ENCODE data around the gene SELPLG. TPM values are rescaled to one million over a fixed set of nuclear protein-coding genes. Genes with fewer than 3 reads are reported as not detected.

The SELPLG gene, protein sequence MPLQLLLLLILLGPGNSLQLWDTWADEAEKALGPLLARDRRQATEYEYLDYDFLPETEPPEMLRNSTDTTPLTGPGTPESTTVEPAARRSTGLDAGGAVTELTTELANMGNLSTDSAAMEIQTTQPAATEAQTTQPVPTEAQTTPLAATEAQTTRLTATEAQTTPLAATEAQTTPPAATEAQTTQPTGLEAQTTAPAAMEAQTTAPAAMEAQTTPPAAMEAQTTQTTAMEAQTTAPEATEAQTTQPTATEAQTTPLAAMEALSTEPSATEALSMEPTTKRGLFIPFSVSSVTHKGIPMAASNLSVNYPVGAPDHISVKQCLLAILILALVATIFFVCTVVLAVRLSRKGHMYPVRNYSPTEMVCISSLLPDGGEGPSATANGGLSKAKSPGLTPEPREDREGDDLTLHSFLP
- 10 to 100 TPM; 26.8 to 28.8 TPM for total RNA-seq

- ChIA-PET POLR2A (interaction anchor here (0.6 to 6.0 kb wide), 6 partner anchors 13 to 199 kb away, joined by 3 to 65 read pairs (median 8); partner anchors contain the start of genes ISCU and SART3), CTCF (interaction anchor here (0.9 to 8.0 kb wide), 8 partner anchors 15 to 170 kb away, joined by 3 to 81 read pairs (median 6); partner anchors contain the start of genes ISCU and SART3)
Observed at GRCh38 chr12:108633534-108634248, at the start of gene SELPLG. SELPLG (minus strand) TSS chr12:108633894; CDS start chr12:108624307, 9,587 bp downstream.

DNA sequence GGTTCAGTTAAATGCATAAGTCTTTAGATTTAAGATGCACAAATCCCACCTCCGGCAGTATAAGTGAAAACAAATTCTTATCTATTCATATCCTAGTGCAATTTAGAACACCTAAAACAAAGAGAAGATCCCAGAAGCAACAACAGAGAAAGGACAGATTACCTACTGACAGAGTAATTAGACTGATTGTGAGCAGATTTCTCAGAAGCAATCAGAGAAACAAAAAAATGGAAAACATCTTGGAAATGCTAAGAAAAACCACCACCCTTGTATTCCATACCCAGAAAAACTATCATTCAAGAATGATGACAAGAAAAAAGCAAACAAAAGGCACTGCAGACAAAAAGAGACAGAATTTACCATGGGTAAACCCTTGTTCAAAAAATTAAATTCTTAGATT lies 47.6 kb upstream of the SELPLG start:
- POLR2A ChIA-PET, result no interaction called here
- CTCF ChIA-PET, result no interaction called here

DNA sequence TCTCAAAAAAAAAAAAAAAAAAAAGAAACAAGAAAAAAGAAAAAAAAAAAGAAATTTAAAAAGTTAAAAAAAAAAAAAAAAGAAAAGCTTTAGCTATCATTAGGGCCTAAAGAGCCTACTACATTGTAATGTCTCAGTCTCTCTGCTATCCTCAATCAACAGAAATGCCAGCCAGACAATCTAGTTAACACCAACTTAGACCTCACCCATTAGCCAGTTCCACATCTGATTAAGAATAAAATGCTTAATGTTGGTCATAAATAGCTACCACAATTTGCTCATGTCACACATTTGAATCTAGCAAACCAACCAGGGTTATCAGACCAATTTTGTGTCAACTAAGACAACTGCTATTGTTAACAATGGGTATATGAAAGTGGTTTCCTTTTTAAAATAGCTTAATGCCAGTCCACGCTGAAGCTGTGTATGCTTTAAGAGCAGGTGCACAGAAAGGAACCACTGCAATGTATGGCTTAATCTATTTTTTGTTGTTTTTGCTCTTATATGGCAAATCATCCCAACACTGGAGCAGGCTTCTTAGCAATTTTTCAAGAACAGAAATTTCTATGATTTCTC lies 45.5 kb upstream of the SELPLG start:
- POLR2A ChIA-PET, result interaction anchor here (0.7 kb wide), 1 partner anchor 129 kb away, joined by 5 read pairs; no protein-coding TSS in a partner anchor
- CTCF ChIA-PET, result no interaction called here

DNA sequence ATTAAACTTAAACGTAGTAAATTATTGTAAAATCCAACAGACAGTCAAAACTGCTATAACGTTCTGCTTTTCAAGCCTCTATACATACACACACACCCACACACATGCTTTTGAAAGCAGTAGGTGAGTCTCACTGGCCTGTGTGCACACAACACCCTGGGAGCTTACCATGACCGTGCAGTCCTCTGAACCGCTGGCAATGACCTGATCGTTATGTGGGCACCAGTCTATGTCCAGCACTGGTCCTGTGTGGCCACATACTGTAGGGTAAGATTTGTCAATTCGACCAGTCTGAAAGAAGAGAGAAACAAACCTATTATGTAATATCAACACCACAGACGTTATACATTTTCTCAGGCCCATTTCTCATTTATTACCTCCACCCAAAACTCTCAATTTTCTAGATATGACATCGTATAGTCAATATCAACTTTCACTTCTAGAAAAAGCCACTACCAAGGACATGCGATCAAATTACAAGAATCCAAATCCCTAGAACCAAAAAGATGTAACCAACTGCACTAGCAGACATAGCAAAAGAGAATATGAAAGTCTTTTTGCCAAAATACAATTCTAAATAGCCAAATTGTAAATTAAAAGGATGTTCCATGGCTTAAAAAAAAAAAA lies 44.5 kb upstream of the SELPLG start:
- ChIA-PET POLR2A (no interaction called here), CTCF (no interaction called here)

GRCh38 chr12:108677381-108677780 lies 43.7 kb upstream of the SELPLG start:
- ChIA-PET CTCF (no interaction called here), POLR2A (no interaction called here)

DNA sequence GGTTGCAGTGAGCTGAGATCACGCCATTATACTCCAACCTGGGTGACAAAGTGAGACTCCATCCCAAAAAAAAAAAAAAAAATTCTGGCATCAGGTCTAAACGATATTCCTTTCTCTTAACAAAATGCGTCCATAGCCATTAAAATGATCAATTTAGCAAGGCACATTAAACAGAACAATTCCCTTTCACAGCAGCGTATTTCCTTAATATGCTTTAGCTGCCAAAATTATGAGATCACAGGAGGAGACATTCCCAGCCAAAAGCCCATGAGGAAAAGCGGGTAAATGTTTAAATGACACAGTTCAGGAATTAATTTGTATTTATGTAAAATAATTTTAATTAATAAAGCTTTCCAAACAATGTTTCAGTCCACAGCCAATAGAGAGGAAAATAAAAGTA lies 43.0 kb upstream of the SELPLG start:
- ChIA-PET POLR2A (no interaction called here), CTCF (no interaction called here)

DNA sequence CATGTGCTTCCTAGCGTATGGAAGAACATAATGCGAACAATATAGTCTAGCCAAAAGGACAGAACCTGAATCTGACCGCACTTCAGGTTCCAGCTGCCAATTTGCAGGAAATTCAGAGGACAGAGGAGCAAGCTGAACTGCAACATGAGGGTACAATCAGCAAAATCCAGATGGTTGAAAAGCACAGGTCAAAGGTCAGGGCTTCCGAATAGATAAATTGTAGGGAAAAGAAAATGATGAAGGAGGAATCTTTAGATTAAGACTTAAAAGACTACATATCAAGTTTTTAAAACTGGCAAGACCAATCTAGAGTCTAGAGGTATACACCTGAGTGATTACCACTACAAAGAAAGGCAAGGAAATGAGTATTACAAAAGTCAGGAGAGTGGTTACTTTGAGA lies 42.1 kb upstream of the SELPLG start:
- ChIA-PET POLR2A (no interaction called here), CTCF (interaction anchor here (1.1 kb wide), 1 partner anchor 9 kb away, joined by 3 read pairs; no protein-coding TSS in a partner anchor)

GRCh38 chr12:108672054-108672453 lies 38.4 kb upstream of the SELPLG start:
- ChIA-PET POLR2A (no interaction called here), CTCF (no interaction called here)

DNA sequence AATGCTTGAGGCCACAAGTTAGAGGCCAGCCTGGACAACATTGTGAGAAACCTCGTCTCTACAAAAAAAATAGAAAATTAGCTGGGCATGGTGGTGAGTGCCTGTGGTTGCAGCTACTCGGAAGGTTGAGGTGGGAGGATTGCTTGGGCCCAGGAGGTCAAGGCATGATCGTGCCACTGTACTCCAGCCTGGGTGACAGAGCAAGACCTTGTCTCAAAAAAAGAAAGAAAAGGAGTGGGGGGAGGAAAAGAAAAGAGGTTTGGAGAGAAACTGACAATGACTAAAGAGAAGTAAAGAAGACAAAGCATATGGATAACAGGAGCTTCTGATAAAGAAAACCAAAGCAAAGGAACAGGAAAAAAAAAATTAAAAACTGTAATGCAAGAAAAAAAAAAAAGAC lies 37.4 kb upstream of the SELPLG start:
- ChIA-PET CTCF (no interaction called here), POLR2A (no interaction called here)

DNA sequence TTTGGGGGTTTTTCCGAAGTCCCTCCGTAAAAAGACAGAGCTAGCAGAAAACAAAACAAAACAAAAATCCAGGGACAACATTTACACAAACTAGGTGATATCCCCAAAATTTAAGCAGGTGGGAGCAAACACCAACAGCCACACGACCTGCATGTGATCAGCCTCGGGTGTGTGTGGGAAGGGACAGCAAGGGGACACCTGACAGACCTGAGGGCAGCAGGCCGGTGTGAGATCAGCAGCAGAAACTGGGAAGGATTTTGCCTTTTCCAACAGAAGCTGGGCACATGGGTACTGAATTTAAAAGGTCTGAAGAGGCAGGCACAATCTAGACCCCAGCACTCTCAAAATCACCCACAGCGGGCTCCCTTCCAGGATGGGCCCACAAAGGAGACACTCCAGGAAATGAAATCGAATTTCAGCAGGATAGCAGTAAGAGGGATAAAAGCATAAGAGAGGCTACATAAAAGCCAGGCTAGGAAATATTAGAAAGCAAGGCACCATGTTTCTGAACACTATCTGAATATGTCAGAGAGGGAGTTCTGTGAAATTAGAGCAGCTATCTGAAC lies 36.5 kb upstream of the SELPLG start:
- POLR2A ChIA-PET, result no interaction called here
- CTCF ChIA-PET, result interaction anchor here (0.7 to 1.4 kb wide), 2 partner anchors 133 to 408 kb away, joined by 3 to 4 read pairs; no protein-coding TSS in a partner anchor

GRCh38 chr12:108668542-108668941 lies 34.8 kb upstream of the SELPLG start:
- ChIA-PET CTCF (interaction anchor here (1.2 kb wide), 1 partner anchor 135 kb away, joined by 9 read pairs; no protein-coding TSS in a partner anchor), POLR2A (no interaction called here)

DNA sequence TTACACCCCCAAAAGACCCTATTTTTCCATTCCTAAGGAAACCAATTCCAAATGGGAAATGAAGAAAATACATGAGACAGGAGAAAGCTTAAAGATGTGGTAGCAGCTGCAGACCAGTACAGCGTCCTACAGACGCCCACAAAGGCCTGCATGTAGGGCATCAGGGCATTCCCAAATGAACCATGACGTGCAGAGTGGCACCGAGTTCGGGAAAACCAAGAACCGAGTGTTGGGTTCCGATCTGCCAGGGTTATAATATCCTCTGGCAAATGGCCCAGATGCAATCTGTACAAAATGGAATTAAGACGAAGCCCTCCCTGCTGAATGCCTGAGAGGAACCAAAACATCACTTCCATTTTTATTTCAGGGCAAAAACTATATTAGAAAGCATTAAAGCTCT lies 34.4 kb upstream of the SELPLG start:
- ChIA-PET POLR2A (no interaction called here), CTCF (interaction anchor here (1.2 kb wide), 1 partner anchor 136 kb away, joined by 9 read pairs; no protein-coding TSS in a partner anchor)

DNA sequence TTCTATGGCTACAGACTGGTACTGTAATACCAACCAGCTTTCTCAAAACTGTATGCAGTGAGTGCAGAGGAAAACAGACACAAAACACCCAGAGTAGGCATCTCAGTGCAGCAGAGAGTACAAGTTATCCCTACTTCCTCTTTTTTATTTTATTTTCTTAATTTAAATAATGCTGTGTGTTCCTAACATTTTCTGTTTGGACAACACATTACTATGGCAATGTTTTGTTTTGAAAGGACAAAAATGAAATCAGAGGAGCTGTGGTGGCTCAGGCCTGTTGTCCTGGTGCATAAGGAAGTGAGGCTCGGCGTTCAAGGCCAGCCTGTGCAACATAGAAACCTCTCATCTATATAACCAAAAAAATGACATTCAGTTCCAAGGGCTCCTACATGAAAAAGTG lies 33.7 kb upstream of the SELPLG start:
- ChIA-PET CTCF (interaction anchor here (1.0 to 5.2 kb wide), 2 partner anchors 63 to 136 kb away, joined by 6 to 59 read pairs; no protein-coding TSS in a partner anchor), POLR2A (no interaction called here)

DNA sequence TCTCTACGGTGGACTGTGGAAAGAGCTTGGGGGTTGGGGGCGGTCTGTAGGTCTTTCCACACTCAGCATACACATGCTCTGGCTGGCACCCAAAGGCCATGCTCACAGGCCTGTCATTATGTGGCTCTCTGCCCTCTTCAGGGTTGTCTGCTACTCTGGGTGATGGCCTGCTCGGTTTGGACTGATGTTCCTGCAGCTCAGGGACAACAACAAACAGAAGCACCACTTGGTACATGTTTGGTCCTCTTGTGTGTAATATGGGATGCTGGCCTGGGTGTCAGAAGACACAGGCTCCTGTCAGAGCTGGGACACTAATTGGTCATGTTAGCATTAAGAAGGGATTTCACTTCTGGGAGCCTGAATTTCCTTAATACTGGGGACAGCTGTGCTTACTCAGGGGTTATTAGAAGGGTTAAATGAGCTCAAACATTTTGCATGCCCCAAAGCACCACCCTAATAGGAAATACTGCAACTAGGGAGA lies 32.7 kb upstream of the SELPLG start:
- ChIA-PET CTCF (interaction anchor here (0.6 to 5.2 kb wide), 4 partner anchors 9 to 137 kb away, joined by 3 to 59 read pairs (median 4); no protein-coding TSS in a partner anchor), POLR2A (no interaction called here)

DNA sequence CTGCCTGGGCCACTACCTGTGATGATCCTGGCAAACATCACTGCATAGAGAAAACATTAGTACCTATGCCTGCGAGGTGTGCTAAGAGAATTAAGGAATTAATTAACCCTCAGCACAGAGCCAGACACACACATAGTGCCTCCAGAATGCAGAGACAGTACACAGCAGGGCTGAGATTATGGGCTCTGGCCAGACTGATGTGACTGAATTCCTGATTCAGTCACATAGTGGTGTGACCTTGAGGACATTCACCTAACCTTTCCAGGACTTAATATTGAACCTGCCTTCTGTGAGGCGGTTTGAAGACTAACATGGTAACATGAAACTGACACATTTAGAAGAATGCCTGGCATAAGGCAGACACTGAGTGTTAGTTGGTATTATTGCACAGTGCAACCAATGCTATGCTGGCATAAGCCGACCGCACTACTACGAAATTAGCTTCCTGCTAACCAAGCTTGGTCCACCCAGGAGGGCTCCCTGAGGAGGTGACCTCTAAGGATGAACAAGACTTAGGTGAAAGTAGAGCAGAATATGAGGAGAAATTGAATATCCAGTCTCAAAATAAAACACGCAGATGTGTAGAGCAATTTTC lies 32.0 kb upstream of the SELPLG start:
- CTCF ChIA-PET, result interaction anchor here (0.6 to 5.2 kb wide), 4 partner anchors 8 to 138 kb away, joined by 3 to 59 read pairs (median 6); no protein-coding TSS in a partner anchor
- POLR2A ChIA-PET, result no interaction called here

DNA sequence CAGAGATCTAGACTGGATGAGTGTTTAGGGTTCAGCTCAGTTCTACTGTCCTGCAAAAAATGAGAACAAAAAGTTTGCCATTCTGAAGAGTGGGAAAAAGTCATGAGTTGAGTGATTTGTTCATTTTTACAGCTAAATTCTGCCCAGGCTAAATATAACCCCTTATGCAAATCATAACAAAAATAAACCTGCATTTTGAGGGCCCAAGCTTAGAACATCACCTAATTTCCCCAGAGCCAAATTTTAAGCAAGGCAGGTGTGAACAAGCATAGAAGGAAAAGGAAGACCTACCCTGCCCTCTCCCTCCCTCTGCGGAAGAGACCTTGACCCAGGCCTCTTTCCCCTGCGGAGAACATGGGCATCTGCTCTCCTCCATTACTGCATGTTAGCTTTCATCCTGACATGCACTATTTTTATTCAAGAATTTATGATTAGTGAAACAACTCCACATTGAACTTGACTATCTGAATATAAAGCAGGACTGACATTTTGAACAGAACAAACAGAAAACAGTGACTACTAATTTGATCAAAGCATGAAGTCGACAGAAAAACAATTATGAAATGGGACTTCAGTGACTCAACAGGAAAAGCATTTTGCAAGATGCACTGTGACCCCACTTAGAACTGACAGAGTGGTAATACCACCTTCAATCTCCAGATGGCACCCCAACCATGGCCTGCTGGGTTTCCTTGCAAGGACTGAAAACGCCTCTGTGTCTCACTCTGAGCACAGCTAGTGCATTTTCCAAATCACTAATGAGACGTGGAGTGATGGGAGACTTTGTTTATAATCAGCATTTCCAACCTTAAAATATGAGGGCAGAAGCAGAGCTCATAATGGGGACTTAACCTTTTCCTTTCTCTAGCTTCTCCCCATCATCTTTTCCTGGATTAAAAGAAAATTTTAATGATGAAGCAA lies 30.9 kb upstream of the SELPLG start:
- CTCF ChIA-PET, result interaction anchor here (0.6 to 5.2 kb wide), 18 partner anchors 9 to 193 kb away, joined by 3 to 59 read pairs (median 3); partner anchors contain the start of gene SSH1
- POLR2A ChIA-PET, result no interaction called here

- POLR2A ChIA-PET, result no interaction called here
- CTCF ChIA-PET, result interaction anchor here (0.9 to 5.2 kb wide), 13 partner anchors 10 to 144 kb away, joined by 3 to 59 read pairs (median 4); no protein-coding TSS in a partner anchor
Observed at GRCh38 chr12:108663324-108664015, 29.8 kb upstream of the SELPLG start.

Data from activated CD8-positive, alpha-beta memory T cell treated with anti-CD3 and anti-CD28 coated beads for 36 hours (primary cell).